ENCODE data around the gene DUSP28. TPM values are rescaled to one million over a fixed set of nuclear protein-coding genes. Genes with fewer than 3 reads are reported as not detected.

DUSP28 gene
- total and polyA plus RNA-seq, 2 donors from 2014 or later, result 5.9 to 7.0 TPM

- peak in 2 of 5 donors; percentile 27 to 75 for DNase-seq
- no peaks in the 10 kb centered on the region for H3K9me3 ChIP-seq (ENCODE audit: control insufficient read depth in 2 of 3, insufficient read depth in 1 of 3, low read length in 3 of 3)
- intact Hi-C loops (cut with DNase I), result no loop called here
- no peak overlapping the region for H3K9ac ChIP-seq (ENCODE audit: low read length in 3 of 3)
- no peak for FAIRE-seq
- H3K27me3 ChIP-seq (ENCODE audit: control insufficient read depth, insufficient read depth, low read length), result no peaks in the 10 kb centered on the region
- H3K36me3 ChIP-seq (ENCODE audit: control insufficient read depth in 2 of 3, insufficient read depth in 3 of 3, low read length in 3 of 3), result peaks cover 0 to 8% (median 8%) of the 10 kb centered on the region in 3 donors
- no peak overlapping the region for H3K4me3 ChIP-seq (ENCODE audit: low read length in 3 of 3)
- TF ChIP-seq, protein P1, sequence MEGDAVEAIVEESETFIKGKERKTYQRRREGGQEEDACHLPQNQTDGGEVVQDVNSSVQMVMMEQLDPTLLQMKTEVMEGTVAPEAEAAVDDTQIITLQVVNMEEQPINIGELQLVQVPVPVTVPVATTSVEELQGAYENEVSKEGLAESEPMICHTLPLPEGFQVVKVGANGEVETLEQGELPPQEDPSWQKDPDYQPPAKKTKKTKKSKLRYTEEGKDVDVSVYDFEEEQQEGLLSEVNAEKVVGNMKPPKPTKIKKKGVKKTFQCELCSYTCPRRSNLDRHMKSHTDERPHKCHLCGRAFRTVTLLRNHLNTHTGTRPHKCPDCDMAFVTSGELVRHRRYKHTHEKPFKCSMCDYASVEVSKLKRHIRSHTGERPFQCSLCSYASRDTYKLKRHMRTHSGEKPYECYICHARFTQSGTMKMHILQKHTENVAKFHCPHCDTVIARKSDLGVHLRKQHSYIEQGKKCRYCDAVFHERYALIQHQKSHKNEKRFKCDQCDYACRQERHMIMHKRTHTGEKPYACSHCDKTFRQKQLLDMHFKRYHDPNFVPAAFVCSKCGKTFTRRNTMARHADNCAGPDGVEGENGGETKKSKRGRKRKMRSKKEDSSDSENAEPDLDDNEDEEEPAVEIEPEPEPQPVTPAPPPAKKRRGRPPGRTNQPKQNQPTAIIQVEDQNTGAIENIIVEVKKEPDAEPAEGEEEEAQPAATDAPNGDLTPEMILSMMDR (IDR thresholded peaks at IDR 0.05; ENCODE audit: borderline replicate concordance, extremely low read depth, insufficient read depth), result no peak
- H3K27ac ChIP-seq (ENCODE audit: low read depth in 2 of 2, low read length in 2 of 2), result no peak overlapping the region
- no peaks in the 10 kb centered on the region for H3K4me1 ChIP-seq (ENCODE audit: control insufficient read depth in 2 of 3, insufficient read depth in 2 of 3, low read depth in 1 of 3, low read length in 3 of 3)
Measured at GRCh38 chr2:240596491-240596931, 36.4 kb downstream of the DUSP28 start.

DNA sequence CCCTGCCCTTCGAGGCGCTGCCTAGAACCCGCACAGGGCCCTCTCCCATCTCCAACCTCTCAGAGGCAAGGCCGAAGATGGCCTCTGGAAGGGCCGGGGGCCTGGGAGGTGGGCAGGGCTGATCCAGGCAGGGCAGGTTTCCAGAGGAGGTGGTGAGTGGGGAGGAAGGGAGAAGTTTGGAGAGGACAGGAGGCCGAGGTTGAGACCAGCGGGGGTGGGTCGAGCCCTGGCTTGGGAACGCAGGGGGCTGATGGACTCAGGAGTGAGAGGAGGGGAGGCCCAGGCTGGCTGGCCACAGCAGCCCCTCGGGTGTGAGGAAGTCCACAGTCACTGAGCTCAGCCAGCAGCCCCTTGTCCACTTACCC lies 36.9 kb downstream of the DUSP28 start:
- intact Hi-C loops (cut with DNase I), result no loop called here
- peak in 2 of 5 donors; percentile 25 to 56 for DNase-seq

GRCh38 chr2:240597419-240598181 lies 37.4 kb downstream of the DUSP28 start:
- TF ChIP-seq, protein P1 (IDR thresholded peaks at IDR 0.05; ENCODE audit: borderline replicate concordance, extremely low read depth, insufficient read depth), result no peak
- Histone ChIP-seq H3K9me3 (ENCODE audit: control insufficient read depth in 2 of 3, insufficient read depth in 1 of 3, low read length in 3 of 3) (no peaks in the 10 kb centered on the region), H3K4me3 (ENCODE audit: low read length in 3 of 3) (no peak overlapping the region), H3K4me1 (ENCODE audit: control insufficient read depth in 2 of 3, insufficient read depth in 2 of 3, low read depth in 1 of 3, low read length in 3 of 3) (no peaks in the 10 kb centered on the region), H3K36me3 (ENCODE audit: control insufficient read depth in 2 of 3, insufficient read depth in 3 of 3, low read length in 3 of 3) (peaks cover 0 to 5% (median 4%) of the 10 kb centered on the region in 3 donors), H3K9ac (ENCODE audit: low read length in 3 of 3) (no peak overlapping the region), H3K27me3 (ENCODE audit: control insufficient read depth, insufficient read depth, low read length) (no peaks in the 10 kb centered on the region), H3K27ac (ENCODE audit: low read depth in 2 of 2, low read length in 2 of 2) (no peak overlapping the region)
- FAIRE-seq, result no peak
- peak in 2 of 5 donors; percentile 20 to 59 for DNase-seq
- intact Hi-C loops (cut with DNase I), result no loop called here

More for the DNA sequence above, 36.9 kb downstream of the DUSP28 start:
- Histone ChIP-seq H3K4me3 (ENCODE audit: low read length in 3 of 3) (no peak overlapping the region), H3K4me1 (ENCODE audit: control insufficient read depth in 2 of 3, insufficient read depth in 2 of 3, low read depth in 1 of 3, low read length in 3 of 3) (no peaks in the 10 kb centered on the region), H3K9me3 (ENCODE audit: control insufficient read depth in 2 of 3, insufficient read depth in 1 of 3, low read length in 3 of 3) (no peaks in the 10 kb centered on the region), H3K27ac (ENCODE audit: low read depth in 2 of 2, low read length in 2 of 2) (no peak overlapping the region), H3K27me3 (ENCODE audit: control insufficient read depth, insufficient read depth, low read length) (no peaks in the 10 kb centered on the region), H3K9ac (ENCODE audit: low read length in 3 of 3) (no peak overlapping the region), H3K36me3 (ENCODE audit: control insufficient read depth in 2 of 3, insufficient read depth in 3 of 3, low read length in 3 of 3) (peaks cover 0 to 8% (median 6%) of the 10 kb centered on the region in 3 donors)
- FAIRE-seq, result no peak
- TF ChIP-seq, protein P1 (IDR thresholded peaks at IDR 0.05; ENCODE audit: borderline replicate concordance, extremely low read depth, insufficient read depth), result no peak

Measured in kidney (tissue), 14 donors.